CD4-positive, alpha-beta T cell (primary cell): ENCODE results near the gene DPP4. TPM values are rescaled to one million over a fixed set of nuclear protein-coding genes. Genes with fewer than 3 reads are reported as not detected.
"Not testable (repeated sequence)": the region's sequence is repeated elsewhere in the genome, so short reads cannot be mapped to it uniquely, and the experiment has no call there.

Experiments
- ATAC-seq: fragments of 200-7000 bp; cut with Tn5 transposase; one replicate; pipeline ENCODE4 v1.10.0; 2022; ENCODE audit warnings: mild to moderate bottlenecking; ENCODE audit not compliant: poor library complexity
- CTCF ChIA-PET: fragments of 350-600 bp; sonication (Branson Sonifier 250); formaldehyde crosslinking; loops from one replicate; lab custom pipeline; 2021; ENCODE audit warnings: antibody characterized with exemption, inconsistent platforms; lab: Charles Lee
- POLR2A ChIA-PET: fragments of 350-600 bp; sonication (Branson Sonifier 250); formaldehyde crosslinking; loops from one replicate; lab custom pipeline; 2021; ENCODE audit warnings: antibody characterized with exemption, inconsistent platforms; lab: Charles Lee
- DNase-seq, 14 experiments: peaks; one replicate each; pipeline ENCODE4 v3.0.0-alpha.2; 2013 to 2020; ENCODE audit warnings: mixed read lengths in 2 of 14
- H3K27ac ChIP-seq, 2 donors: one replicate each; pipeline versions ENCODE4 v1.5.1 to v1.7.0; 2013; ENCODE audit warnings: low read length in 2 of 2, low read depth in 1 of 2, mild to moderate bottlenecking in 1 of 2
- H3K27me3 ChIP-seq, 2 experiments: 1 replicate in 1 of 2; 2 replicates in 1 of 2; pipeline versions ENCODE4 v1.6.1 to v1.7.0; 2013; ENCODE audit warnings: low read length in 2 of 2, control low read depth in 1 of 2, mild to moderate bottlenecking in 1 of 2, moderate library complexity in 1 of 2; ENCODE audit not compliant: insufficient read depth in 2 of 2, control insufficient read depth in 1 of 2
- H3K36me3 ChIP-seq: one replicate; pipeline ENCODE4 v1.6.1; 2013; ENCODE audit warnings: low read length, control low read depth; ENCODE audit not compliant: insufficient read depth
- H3K4me1 ChIP-seq: one replicate; pipeline ENCODE4 v1.6.1; 2013; ENCODE audit warnings: low read length, control low read depth; ENCODE audit not compliant: insufficient read depth
- H3K4me3 ChIP-seq: one replicate; pipeline ENCODE4 v1.5.1; 2013; ENCODE audit warnings: mild to moderate bottlenecking, low read length, moderate library complexity
- H3K9me3 ChIP-seq, 2 experiments: 1 replicate in 1 of 2; 2 replicates in 1 of 2; pipeline versions ENCODE4 v1.6.1 to v1.7.0; 2013; ENCODE audit warnings: low read length in 2 of 2, mild to moderate bottlenecking in 2 of 2, control low read depth in 1 of 2, moderate library complexity in 1 of 2; ENCODE audit not compliant: control insufficient read depth in 1 of 2, insufficient read depth in 1 of 2
- H3K27ac Mint-ChIP-seq: one replicate; pipeline ENCODE4 v1.8.0; 2020; ENCODE audit warnings: mixed read lengths
- H3K27me3 Mint-ChIP-seq: one replicate; pipeline ENCODE4 v1.8.0; 2021; ENCODE audit warnings: mixed read lengths
- H3K36me3 Mint-ChIP-seq: one replicate; pipeline ENCODE4 v1.8.0; 2021; ENCODE audit warnings: low read depth, mixed read lengths
- H3K4me1 Mint-ChIP-seq: one replicate; pipeline ENCODE4 v1.8.0; 2021; ENCODE audit warnings: low read depth, mixed read lengths
- H3K4me3 Mint-ChIP-seq: one replicate; pipeline ENCODE4 v1.8.0; 2020; ENCODE audit warnings: mild to moderate bottlenecking, mixed read lengths
- H3K9me3 Mint-ChIP-seq: one replicate; pipeline ENCODE4 v1.8.0; 2020; ENCODE audit warnings: mixed read lengths
- intact Hi-C, 2 experiments: fragments of 100-400 bp; cut with DNase I in 1 of 2; cut with micrococcal nuclease in 1 of 2; formaldehyde crosslinking; loops; one replicate each; pipeline versions ENCODE4 v1.15.1 to v1.9.0; 2023 to 2025; cut with DNase I, micrococcal nuclease
- total RNA-seq, 174 experiments: library from RNA in 2 of 174; stranded (reverse) in 2 of 174; gene quantifications; one replicate each; pipeline ENCODE4 v1.2.3 and lab custom pipeline; 2021 to 2026
- TF ChIP-seq, protein P1 (sequence below): fragments of 200-600 bp; IDR thresholded peaks from one replicate; pipeline ENCODE4 v1.8.0; 2022; ENCODE audit warnings: antibody characterized with exemption, mild to moderate bottlenecking

Gene DPP4
- total RNA-seq, 2 experiments from 2014 or later: 15.5 to 16.7 TPM

GRCh38 chr2:162053808-162054155, 20.2 kb downstream of the DPP4 start:
- intact Hi-C loops: no loop called here
- Mint-ChIP-seq H3K4me1 (peaks cover 55% of the 10 kb centered on the region), H3K4me3 (no peak overlapping the region), H3K27ac (no peak overlapping the region), H3K9me3 (peaks cover 3% of the 10 kb centered on the region), H3K27me3 (no peaks in the 10 kb centered on the region), H3K36me3 (peaks cover under 1% of the 10 kb centered on the region)
- ATAC-seq: no peak
- DNase-seq: no peak
- CTCF ChIA-PET: no interaction called here
- Histone ChIP-seq H3K4me1 (peaks cover 30% of the 10 kb centered on the region), H3K36me3 (peaks cover 10% of the 10 kb centered on the region), H3K4me3 (no peak overlapping the region), H3K27ac (no peak overlapping the region), H3K9me3 (no peaks in the 10 kb centered on the region), H3K27me3 (no peaks in the 10 kb centered on the region)
- TF ChIP-seq, protein P1, sequence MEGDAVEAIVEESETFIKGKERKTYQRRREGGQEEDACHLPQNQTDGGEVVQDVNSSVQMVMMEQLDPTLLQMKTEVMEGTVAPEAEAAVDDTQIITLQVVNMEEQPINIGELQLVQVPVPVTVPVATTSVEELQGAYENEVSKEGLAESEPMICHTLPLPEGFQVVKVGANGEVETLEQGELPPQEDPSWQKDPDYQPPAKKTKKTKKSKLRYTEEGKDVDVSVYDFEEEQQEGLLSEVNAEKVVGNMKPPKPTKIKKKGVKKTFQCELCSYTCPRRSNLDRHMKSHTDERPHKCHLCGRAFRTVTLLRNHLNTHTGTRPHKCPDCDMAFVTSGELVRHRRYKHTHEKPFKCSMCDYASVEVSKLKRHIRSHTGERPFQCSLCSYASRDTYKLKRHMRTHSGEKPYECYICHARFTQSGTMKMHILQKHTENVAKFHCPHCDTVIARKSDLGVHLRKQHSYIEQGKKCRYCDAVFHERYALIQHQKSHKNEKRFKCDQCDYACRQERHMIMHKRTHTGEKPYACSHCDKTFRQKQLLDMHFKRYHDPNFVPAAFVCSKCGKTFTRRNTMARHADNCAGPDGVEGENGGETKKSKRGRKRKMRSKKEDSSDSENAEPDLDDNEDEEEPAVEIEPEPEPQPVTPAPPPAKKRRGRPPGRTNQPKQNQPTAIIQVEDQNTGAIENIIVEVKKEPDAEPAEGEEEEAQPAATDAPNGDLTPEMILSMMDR: no peak
- POLR2A ChIA-PET: interaction anchor here (1.1 kb wide), 1 partner anchor 42 kb away, joined by 3 read pairs; no protein-coding TSS in a partner anchor

DNA sequence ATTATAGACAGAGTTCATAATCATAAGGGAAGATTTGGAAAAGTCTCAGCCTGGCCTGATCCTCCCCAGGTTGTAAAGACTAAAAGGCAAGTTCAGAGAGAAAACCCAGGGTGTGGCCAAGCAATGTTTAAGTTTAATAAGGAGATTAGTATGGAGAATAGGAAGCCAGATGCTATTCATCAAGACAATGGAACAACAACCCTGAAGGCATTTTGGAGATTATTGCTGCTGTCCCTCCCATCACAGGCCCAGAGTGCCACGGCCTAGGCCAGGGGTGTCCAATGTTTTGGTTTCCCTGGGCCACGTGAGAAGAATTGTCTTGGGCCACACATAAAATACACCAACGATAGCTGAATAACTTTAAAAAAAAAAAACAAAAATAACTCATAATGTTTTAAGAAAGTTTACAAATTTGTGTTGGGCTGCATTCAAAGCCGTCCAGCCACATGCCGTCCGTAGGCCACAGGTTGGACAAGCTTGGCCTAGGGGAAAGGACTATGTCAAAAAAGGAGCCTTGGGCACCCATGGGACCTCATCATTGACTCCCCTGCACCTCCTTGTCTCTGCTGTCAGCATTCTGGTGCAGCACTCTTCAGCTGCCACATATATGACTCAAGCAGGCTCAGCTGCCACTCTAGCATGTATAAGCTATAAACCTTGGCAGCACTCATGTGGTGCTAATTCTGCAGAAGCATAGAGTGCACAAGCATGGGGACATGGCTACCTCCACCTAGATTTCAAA, 20.8 kb downstream of the DPP4 start:
- no peak for DNase-seq
- Histone ChIP-seq H3K36me3 (peaks cover 10% of the 10 kb centered on the region), H3K27me3 (no peaks in the 10 kb centered on the region), H3K4me1 (peaks cover 29% of the 10 kb centered on the region), H3K9me3 (no peaks in the 10 kb centered on the region), H3K4me3 (no peak overlapping the region), H3K27ac (no peak overlapping the region)
- TF ChIP-seq, protein P1: no peak
- CTCF ChIA-PET: no interaction called here
- intact Hi-C loops: no loop called here
- H3K4me1 Mint-ChIP-seq: peaks cover 50% of the 10 kb centered on the region
- H3K9me3 Mint-ChIP-seq: peaks cover 3% of the 10 kb centered on the region
- H3K27me3 Mint-ChIP-seq: no peaks in the 10 kb centered on the region
- POLR2A ChIA-PET: interaction anchor here (1.1 kb wide), 1 partner anchor 41 kb away, joined by 3 read pairs; no protein-coding TSS in a partner anchor
- ATAC-seq: no peak
- no peak overlapping the region for H3K4me3 Mint-ChIP-seq
- H3K27ac Mint-ChIP-seq: no peak overlapping the region
- H3K36me3 Mint-ChIP-seq: peaks cover 6% of the 10 kb centered on the region

DNA sequence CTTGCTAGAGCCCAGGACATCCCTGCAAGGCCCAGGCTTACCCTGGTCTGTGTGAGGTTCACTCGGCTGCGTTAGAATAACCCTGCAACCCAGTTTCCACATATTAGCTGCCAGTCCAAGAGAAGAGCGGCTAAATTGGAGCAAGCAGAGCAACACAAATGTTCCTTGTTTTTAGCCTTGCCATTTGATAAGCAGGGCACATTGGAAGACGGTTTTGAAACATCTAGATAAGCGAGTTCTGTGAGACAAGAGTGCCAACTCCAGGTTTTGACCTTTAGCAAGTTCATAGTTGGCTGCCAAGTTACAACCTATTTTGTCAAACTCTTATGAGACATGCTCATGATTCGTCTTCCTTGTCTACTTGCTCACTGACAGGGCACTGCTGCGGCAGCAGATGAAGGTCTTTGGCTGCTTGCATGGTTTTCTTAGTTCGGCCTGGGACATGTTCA, 23.5 kb downstream of the DPP4 start:
- Histone ChIP-seq H3K27ac (no peak overlapping the region), H3K36me3 (peaks cover 23% of the 10 kb centered on the region), H3K4me1 (peaks cover 10% of the 10 kb centered on the region), H3K9me3 (no peaks in the 10 kb centered on the region), H3K27me3 (no peaks in the 10 kb centered on the region), H3K4me3 (no peak overlapping the region)
- peaks cover 6% of the 10 kb centered on the region for H3K36me3 Mint-ChIP-seq
- DNase-seq: no peak
- H3K9me3 Mint-ChIP-seq: no peaks in the 10 kb centered on the region
- TF ChIP-seq, protein P1: no peak
- ATAC-seq: no peak
- ChIA-PET CTCF (no interaction called here), POLR2A (no interaction called here)
- peaks cover 23% of the 10 kb centered on the region for H3K4me1 Mint-ChIP-seq
- H3K4me3 Mint-ChIP-seq: no peak overlapping the region
- intact Hi-C loops: no loop called here
- no peak overlapping the region for H3K27ac Mint-ChIP-seq
- no peaks in the 10 kb centered on the region for H3K27me3 Mint-ChIP-seq

DNA sequence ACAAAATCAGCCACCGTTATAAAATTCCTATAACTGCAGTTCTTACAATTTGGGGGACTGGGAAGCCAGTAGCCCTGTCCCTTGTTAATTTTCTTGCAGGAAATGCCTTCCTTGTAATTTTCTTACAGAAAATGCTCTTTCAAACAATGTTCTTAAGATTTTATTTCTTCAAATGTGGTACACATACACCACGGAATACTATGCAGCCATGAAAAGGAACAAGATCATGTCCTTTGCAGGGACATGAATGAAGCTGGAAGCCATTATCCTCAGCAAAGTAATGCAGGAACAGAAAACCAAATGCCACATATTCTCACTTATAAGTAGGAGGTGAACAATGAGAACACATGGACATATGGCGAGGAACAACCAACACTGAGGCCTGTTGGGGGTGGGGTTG, 24.9 kb downstream of the DPP4 start:
- ATAC-seq, H3K4me3 ChIP-seq, H3K27ac Mint-ChIP-seq, H3K36me3 Mint-ChIP-seq, H3K27me3 ChIP-seq, CTCF ChIA-PET, H3K27ac ChIP-seq, H3K9me3 ChIP-seq, DNase-seq, H3K9me3 Mint-ChIP-seq, H3K4me3 Mint-ChIP-seq, intact Hi-C loops, H3K27me3 Mint-ChIP-seq, H3K4me1 ChIP-seq: not testable (repeated sequence)
- peaks cover 37% of the 10 kb centered on the region for H3K36me3 ChIP-seq
- POLR2A ChIA-PET: interaction anchor here (1.1 kb wide), 1 partner anchor 14 kb away, joined by 4 read pairs; no protein-coding TSS in a partner anchor
- H3K4me1 Mint-ChIP-seq: peaks cover 14% of the 10 kb centered on the region
